PC-3 (cell line): ENCODE data around the gene NFKB2.

Experiments used
- CTCF ChIP-seq: fragments of 300-600 bp; sonication (generic); conservative IDR thresholded peaks from 2 replicates; pipeline ENCODE4 v1.5.1; 2017; ENCODE audit warnings: antibody characterized with exemption, low read depth, mild to moderate bottlenecking, low read length
- EZH2 ChIP-seq: fragments of 300-600 bp; sonication (generic); IDR thresholded peaks from one replicate; pipeline ENCODE4 v1.6.1; 2017; ENCODE audit warnings: antibody characterized with exemption, mild to moderate bottlenecking, low read length; ENCODE audit not compliant: unreplicated experiment

GRCh38 chr10:102392306-102392705 is 3.2 kb upstream of the NFKB2 start:
- TF ChIP-seq EZH2 = no peak
- no peak for TF ChIP-seq CTCF
